Fibroblast of the conjunctiva (primary cell): ENCODE measurements around the gene C5AR1.
"Not testable (repeated sequence)": the region's sequence is repeated elsewhere in the genome, so short reads cannot be mapped to it uniquely, and the experiment has no call there.

Experiments
- DNase-seq: peaks from one replicate; pipeline ENCODE4 v3.0.0-alpha.2; 2010; ENCODE audit warnings: low read depth

Gene C5AR1

DNA sequence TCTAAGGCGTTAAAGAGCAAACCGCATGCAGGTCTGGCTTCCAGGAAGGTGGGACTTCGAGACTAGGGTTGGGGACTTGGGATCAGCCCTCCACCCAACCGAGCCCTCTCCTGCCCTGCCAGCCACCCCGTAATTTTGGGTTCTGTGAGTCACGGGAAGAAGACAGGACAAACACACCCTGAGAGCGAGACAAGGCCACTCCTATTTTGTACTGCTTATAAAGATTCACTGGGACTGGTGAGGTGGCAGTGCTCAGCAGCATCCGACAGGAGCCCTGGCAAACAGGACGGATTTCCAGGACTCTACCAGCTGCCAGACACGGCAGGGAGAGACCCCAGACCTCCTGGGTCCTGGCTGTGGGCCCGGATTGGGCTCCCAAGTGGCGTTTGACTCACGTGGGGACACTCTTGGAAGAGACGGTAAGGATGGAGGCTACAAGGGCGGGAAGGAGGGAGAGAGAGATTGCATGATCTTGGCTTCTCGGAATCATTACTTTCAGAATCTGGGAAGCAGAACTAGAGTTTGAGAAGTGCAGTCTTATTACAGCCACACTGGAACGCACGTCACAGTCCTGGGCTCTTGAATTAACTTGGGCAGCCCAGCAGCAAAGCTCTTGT, 22.4 kb downstream of the C5AR1 start, which contains the start of gene C5AR2:
C5AR2 (plus strand) TSS at position 245 of the 617 bp plus-strand sequence. CDS start 8,625 bp downstream, outside the sequence.
- no peak for DNase-seq

DNA sequence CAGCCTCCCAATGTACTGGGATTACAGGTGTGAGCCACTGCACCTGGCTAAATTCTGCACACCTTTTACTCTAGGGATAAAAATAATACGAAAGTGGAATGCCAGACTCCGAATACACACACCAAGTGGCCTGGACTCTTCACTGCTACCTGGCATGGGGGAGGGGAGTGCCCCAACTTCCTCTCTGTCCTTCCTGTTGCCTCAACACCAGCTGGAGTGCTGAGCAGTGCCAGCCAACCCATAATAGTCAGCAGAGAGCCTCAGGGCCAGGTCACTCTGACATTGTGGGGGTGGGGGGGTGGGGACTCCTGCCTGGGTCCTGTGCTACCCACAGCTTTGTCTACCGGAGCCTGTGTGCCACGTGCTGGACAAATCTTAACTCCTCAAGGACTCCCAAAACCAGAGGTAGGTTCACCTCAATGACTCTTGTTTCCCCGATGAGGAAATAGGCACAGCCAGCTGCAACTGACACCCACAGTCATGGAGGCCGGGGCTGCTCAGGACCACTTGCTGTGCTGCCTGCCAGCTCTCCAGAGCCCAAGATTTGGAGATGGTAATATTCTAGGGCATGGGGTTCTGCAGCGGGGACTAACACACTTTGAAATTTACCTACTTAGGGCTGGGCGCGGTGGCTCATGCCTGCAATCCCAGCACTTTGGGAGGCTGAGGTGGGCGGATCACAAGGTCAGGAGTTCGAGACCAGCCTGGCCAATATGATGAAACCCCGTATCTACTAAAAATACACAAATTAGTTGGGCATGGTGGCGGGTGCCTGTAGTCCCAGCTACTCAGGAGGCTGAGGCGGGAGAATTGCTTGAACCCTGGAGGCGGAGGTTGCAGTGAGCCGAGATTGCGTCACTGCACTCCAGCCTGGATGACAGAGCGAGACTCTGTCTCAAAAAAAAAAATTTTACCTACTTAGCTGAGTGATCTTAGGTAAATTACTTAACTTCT, 27.4 kb downstream of the C5AR1 start:
- DNase-seq: not testable (repeated sequence)

DNA sequence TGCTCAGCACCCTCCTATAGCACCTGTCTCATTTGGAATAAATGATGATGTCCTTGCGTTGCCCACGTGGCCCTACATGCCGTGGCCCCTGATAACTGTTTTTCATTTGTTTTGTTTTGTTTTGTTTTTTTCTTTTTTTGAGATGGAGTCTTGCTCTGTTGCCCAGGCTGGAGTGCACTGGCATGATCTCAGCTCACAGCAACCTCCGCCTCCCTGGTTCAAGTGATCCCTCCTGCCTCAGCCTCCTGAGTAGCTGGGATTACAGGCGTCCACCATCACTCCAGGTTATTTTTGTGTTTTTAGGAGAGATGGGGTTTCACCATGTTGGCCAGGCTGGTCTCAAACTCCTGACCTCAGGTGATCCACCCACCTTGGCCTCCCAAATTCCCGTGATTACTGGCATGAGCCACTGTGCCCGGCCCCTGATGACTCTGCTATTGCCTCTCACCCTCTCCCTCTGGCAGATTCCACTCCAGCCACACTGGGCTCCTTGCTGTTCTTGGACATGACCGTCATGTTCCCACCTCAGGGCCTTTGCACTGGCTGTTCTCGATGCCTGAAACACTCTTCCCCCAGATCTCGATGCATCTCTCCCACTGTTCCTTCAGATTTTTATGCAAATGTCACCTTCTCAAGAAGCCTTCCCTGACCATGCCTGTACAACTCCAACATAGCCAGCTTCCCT, 29.7 kb downstream of the C5AR1 start:
- no peak for DNase-seq

DNA sequence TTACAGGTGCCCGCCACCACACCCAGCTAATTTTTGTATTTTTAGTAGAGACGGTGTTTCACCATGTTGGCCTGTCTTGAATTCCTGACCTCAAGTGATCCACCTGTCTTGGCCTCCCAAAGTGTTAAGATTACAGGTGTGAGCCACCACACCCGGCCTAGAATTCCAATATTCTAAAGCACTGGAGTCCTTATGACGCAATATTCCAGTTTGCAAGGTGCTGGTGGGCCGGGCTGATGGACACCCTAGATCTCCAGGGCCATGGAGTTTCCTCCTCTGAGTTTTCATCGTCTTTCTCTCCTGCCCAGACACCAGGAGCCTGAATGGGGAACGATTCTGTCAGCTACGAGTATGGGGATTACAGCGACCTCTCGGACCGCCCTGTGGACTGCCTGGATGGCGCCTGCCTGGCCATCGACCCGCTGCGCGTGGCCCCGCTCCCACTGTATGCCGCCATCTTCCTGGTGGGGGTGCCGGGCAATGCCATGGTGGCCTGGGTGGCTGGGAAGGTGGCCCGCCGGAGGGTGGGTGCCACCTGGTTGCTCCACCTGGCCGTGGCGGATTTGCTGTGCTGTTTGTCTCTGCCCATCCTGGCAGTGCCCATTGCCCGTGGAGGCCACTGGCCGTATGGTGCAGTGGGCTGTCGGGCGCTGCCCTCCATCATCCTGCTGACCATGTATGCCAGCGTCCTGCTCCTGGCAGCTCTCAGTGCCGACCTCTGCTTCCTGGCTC, 31.0 kb downstream of the C5AR1 start:
- DNase-seq: no peak

DNA sequence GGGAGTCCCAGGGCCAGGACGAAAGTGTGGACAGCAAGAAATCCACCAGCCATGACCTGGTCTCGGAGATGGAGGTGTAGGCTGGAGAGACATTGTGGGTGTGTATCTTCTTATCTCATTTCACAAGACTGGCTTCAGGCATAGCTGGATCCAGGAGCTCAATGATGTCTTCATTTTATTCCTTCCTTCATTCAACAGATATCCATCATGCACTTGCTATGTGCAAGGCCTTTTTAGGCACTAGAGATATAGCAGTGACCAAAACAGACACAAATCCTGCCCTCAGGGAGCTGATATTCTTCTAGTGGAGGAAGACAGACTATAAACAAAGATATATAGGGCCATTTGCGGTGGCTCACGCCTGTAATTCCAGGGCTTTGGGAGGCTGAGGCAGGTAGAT, 32.1 kb downstream of the C5AR1 start:
- DNase-seq: no peak

DNA sequence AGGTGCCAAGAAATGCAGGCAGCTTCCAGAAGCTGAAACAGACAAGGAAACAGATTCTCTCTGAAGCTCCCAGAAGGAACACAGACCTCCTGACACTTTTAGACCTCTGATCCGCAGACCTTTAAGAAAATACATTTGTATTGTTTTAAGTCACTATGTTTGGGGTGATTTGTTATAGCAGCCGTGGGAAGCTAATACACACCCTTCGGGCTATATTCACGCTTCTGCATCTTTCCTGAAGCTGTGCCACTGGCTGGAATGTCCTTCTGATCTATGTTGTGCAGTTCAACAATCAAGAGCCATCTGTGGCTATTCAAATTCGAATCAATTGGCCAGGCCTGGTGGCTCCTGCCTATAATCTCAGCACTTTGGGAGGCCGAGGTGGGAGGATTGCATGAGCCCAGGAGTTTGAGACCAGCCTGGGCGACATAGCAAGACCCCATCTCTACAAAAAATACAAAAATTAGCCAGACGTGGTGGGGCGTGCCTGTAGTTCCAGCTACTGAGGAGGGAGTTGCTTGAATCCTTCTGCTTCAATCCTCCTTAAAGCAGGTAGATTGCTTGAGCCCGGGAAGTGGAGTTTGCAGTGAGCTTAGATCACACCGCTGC, 33.6 kb downstream of the C5AR1 start:
- no peak for DNase-seq

DNA sequence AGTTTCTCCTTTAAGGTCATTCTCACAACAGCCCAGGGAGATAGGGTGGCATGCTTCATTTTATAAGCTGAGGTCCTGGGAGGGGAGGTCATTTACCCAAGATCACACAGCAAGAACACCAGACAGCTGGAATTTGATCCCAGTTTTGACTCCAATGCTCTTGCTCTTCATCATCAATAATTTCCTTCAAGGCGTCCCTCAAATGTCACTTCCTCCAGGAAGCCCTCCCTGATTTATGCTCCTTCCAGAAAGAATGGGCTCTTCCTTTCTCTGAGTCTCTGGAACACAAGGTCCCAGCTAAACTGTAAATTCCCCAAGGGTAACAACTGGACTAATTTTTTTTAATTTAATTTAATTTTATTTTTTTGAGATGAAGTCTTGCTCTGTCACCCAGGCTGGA, 34.8 kb downstream of the C5AR1 start:
- no peak for DNase-seq

DNA sequence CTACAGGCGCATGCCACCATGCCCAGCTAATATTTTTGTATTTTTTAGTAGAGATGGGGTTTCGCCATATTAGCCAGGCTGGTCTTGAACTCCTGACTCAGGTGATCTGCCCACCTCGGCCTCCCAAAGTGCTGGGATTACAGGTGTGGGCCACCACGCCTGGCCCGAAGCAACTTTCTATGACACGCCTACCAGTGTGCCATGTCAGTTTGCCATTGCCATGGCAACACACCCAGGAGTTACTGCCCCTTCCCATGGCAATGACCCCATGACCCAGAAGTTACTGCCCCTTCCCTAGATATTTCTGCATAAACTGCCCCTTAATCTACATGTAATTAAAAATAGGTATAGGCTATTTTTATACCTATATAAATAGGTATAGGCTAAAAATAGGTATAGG, 36.4 kb downstream of the C5AR1 start:
- not testable (repeated sequence) for DNase-seq

DNA sequence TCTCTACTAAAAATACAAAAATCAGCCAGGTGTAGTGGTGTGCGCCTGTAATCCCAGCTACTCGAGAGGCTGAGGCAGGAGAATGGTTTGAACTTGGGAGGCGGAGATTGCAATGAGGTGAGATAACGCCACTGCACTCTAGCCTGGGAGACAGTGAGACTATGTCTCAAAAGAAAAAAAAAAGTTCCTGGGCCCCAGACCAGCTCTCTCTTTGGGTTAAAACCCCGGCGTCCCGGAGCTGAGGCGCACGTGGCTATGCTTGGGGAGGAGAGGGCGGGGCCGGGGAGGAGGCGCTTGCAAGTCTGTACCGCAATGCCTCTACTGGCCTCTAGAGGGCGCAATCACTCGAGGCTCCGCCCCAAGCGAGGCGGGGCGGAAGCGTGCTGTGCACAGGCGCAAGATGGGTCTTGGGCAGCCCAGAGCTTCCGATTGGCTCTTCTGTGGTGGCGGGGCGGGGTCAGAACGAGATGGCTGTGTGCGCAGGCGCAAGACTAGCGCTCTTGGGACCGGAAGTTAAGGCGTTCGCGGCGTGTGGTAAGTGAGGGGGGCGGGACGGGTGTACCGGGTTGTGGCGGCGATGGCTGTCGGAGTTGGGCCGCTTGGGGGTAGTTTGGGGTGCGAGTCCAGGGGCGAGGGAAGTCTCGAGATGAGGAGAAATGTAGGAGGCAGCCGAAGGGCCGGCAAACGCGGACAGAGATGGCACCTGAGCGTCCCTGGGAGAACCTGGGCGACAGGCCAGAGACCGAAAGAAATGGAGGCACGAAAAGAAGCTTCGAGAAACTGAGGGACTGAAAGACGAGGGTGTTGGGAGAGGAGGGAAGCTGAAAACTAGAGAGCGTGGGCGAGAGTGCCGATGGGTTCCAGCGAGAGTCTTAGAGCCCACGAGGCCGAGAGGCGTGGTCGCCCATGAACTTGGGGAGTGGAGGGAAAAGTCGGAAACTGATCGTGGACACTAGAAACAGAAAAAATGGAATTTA, 39.4 kb downstream of the C5AR1 start, which contains the start of gene DHX34:
DHX34 (plus strand) TSS at position 497 of the 977 bp plus-strand sequence. CDS start 3,716 bp downstream, outside the sequence.
- peak; percentile 100 for DNase-seq

DNA sequence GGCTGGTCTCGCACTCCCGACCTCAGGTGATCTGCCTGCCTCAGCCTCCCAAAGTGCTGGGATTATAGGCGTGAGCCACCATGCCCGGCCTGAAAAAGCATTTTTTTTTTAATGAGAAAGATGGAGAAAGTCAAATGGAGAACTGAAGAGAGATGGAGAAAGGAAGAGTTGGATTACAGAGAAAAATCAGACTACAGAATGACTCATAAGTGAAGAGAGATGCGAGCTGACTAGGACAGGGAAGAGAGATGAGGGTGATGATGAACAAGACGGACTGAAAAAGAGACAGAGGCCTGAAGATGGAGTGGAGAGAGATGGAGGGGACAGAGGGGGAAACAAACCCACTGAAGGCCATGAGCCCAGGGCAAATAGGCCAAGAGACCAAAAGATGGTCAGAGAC, 41.0 kb downstream of the C5AR1 start:
- DNase-seq: no peak

DNA sequence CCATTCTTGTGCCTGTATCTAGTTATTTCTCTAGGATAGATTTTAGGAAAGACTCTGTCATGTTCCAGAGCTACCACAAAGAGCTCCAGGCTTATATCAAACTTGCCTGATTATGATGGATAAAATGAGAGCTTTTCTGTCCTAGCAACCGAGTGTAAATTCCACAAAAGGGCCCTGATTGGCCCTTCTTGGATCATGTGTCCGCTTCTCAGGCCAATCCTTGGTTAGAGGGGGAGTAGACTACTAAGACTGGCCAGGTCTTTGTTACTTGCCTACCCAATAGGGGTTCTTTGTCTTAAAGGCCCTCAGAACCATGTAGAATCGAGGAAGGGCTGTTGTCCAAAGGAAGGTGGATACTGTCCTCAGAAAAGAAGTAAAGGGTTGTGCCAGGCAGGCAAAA, 41.9 kb downstream of the C5AR1 start:
- no peak for DNase-seq

DNA sequence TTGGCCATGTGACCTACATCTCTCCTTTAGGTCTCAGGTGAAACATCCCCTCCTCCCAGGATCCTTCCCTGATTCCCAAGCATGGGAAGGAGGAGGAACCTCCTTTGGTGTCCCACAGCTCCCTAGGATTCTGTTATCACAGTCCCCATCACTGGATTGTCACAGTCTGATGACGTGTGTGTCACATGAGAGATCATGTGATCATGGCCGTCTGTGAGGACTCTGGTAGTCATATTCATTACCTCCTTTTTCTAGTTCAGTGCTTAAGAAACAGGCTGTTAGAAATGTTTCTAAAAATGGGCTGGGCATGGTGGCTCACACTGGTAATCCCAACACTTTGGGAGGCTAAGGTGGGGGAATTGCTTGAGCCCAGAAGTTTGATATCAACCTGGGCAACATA, 42.4 kb downstream of the C5AR1 start:
- DNase-seq: no peak

DNA sequence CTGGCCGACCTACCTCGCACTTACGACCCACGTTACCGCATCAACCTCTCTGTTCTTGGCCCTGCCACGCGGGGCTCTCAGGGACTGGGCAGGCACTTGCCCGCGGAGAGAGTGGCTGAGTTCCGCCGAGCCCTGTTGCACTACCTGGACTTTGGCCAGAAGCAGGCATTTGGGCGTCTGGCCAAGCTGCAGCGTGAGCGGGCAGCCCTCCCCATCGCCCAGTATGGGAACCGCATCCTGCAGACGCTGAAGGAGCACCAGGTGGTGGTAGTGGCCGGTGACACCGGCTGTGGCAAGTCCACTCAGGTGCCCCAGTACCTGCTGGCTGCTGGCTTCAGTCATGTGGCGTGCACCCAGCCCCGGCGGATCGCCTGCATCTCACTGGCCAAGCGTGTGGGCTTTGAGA, 43.6 kb downstream of the C5AR1 start:
- DNase-seq: no peak

DNA sequence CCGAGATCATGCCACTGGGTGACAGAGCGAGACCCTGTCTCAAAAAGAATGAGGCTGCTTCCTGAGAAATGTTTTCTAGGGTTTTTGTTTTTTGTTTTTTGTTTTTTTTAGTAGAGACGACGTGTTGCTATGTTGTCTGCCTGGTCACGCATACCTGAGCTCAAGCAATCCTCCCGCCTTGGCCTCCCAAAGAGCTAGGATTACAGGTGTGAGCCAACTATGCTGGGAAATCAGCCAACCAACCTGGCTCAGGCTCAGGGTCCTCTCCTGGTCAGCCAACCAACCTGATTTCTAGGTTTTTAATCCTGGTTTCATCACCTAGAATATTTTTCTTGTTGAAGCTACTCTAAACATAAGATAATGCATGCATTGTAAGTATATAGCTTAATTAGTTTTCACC, 47.2 kb downstream of the C5AR1 start:
- DNase-seq: no peak

DNA sequence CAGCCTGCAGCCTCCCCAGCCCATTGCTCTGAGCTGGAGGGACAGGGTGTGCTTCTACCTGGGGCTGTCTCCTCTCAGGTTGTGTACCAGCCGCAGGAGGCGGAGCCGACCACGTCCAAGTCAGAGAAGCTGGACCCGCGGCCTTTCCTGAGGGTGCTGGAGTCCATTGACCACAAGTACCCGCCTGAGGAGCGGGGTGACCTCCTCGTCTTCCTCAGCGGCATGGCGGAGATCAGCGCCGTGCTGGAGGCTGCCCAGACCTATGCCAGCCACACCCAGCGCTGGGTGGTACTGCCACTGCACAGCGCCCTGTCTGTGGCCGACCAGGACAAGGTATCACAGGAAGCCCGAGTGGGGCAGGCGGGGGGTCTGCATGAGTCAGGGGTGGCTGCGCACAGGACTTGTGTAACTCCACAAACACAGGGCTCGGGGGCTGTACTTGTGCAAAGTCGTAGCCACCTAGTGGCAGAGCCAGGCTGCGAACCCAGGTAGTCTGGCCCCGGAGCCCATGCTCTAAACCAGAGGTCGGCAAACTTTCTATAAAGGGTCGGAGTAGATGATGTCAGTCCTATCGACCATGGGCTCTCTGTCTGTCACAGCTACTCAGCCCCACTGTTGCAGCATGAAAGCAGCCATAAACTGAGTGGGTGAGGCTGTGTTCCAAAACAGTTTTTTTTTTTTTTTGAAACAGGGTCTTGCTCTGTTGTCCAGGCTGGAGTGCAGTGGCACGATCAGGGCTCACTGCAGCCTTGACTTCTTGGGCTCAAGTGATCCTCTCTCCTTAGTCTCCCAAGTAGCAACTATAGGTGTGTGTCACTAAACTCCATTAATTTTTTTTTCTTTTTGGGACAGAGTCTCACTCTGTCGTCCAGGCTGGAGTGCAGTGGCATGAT, 48.4 kb downstream of the C5AR1 start:
- DNase-seq: no peak

DNA sequence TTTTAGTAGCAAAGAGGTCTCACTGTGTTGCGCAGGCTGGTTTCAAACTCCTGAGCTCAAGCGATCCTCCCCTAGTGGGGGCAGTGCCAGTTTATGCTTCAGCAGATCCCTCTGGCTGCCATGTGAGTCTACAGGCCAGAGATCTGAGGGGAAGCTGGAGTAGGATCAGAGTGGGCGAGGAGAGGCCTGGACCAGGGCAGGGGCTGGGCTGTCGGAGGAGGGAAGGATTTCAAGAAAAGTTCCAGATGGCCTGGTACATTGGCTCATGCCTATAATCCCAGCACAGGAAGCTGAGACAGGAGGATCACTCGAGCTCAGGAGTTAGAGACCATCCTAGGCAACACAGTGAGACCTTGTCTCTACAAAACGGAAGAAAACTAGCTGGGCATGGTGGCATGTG, 49.3 kb downstream of the C5AR1 start:
- DNase-seq: no peak

DNA sequence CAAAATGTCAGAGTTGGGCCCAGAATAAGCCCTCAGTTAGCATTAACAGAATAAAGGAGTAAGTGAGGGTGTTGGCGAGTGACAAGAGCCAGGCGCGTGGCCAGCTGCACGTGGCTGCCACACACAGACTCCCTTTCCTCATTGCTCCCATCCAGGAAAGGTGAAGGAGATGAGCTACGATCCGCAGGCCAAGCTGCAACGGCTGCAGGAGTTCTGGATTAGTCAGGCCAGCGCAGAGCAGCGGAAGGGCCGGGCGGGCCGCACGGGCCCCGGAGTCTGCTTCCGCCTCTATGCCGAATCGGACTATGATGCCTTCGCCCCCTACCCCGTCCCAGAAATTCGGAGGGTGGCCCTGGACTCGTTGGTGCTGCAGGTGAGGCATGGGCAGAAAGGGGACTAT, 52.7 kb downstream of the C5AR1 start:
- no peak for DNase-seq

DNA sequence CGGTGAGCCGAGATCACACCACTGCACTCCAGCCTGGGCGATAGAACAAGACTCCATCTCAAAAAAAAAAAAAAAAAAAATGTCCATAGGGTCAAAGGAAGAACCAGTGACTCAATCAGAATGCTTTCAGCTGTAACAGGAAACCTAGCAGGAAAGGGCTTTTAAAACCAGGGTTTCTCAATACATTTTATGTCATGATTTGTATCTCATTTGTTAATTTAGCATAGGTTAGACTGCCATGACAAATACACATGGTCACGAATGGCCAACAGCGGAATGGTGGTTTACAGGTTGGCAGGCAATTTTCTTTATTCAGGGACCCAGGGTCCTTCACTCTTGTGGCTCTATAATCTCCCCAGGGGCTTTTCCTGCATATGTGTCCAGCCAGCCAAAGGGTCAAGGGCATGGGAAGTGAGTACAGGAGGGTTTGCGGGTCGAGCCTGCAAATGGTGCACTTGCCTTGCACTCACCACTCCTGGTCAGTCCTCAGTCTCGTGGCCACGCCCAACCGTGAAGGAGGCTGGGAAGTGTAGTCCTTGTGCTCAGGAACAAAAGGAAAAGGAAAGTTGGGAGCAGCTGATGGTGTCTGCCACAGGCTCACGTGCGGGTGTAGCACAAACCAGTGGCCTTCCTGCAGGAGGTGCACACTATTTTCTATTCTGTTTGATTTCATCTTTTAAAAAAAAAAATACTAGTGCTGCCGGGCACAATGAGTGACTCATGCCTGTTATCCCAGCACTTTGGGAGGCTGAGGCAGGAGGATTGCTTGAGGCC, 54.3 kb downstream of the C5AR1 start:
- DNase-seq: no peak
